IPS-18a (cell line): ENCODE results near the gene ADGRA1.
"Not testable (repeated sequence)": the region's sequence is repeated elsewhere in the genome, so short reads cannot be mapped to it uniquely, and the experiment has no call there.

Source experiments
- H3K27ac ChIP-seq: one replicate; pipeline ENCODE4 v1.5.1; 2013; ENCODE audit warnings: low read length
- H3K27me3 ChIP-seq: one replicate; pipeline ENCODE4 v1.6.1; 2013; ENCODE audit warnings: mild to moderate bottlenecking, low read length; ENCODE audit not compliant: control insufficient read depth, insufficient read depth
- H3K36me3 ChIP-seq: one replicate; pipeline ENCODE4 v1.6.1; 2013; ENCODE audit warnings: low read depth, low read length; ENCODE audit not compliant: control insufficient read depth
- H3K4me1 ChIP-seq: one replicate; pipeline ENCODE4 v1.6.1; 2013; ENCODE audit warnings: low read depth, low read length; ENCODE audit not compliant: control insufficient read depth
- H3K4me3 ChIP-seq: one replicate; pipeline ENCODE4 v1.5.1; 2013; ENCODE audit warnings: low read length
- H3K9ac ChIP-seq: one replicate; pipeline ENCODE4 v1.6.1; 2013; ENCODE audit warnings: mild to moderate bottlenecking, low read length, moderate library complexity
- H3K9me3 ChIP-seq: one replicate; pipeline ENCODE4 v1.6.1; 2013; ENCODE audit warnings: low read depth, low read length; ENCODE audit not compliant: control insufficient read depth

ADGRA1 gene

GRCh38 chr10:133167693-133168616, 80.2 kb downstream of the ADGRA1 start:
- Histone ChIP-seq H3K9me3 (no peaks in the 10 kb centered on the region), H3K4me1 (no peaks in the 10 kb centered on the region), H3K27ac (no peak overlapping the region), H3K4me3 (no peak overlapping the region), H3K9ac (no peak overlapping the region), H3K36me3 (no peaks in the 10 kb centered on the region), H3K27me3 (no peaks in the 10 kb centered on the region)

DNA sequence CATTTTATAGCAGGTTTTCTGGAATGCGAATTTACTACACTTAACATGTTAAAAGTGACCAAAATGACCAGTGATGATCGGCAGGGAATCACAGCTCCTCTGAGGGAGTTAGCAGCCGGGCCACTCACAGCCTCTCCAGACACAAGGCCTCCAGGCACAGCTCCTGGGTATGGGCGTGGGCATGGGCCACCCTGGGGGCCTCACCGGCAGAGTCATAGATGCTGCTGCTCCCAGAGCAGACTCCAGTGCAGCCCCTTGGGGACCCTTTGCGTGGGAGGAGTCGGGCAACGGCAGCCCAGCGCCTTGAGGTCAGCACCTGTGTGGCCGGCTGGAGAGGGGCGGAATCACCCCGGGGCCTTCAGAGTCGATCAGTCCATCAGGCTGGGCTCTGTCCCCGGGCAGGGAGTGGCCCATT, 80.9 kb downstream of the ADGRA1 start:
- H3K36me3 ChIP-seq, result no peaks in the 10 kb centered on the region
- H3K4me3 ChIP-seq, result no peak overlapping the region
- no peaks in the 10 kb centered on the region for H3K4me1 ChIP-seq
- H3K9ac ChIP-seq, result no peak overlapping the region
- no peaks in the 10 kb centered on the region for H3K9me3 ChIP-seq
- no peaks in the 10 kb centered on the region for H3K27me3 ChIP-seq
- H3K27ac ChIP-seq, result no peak overlapping the region

DNA sequence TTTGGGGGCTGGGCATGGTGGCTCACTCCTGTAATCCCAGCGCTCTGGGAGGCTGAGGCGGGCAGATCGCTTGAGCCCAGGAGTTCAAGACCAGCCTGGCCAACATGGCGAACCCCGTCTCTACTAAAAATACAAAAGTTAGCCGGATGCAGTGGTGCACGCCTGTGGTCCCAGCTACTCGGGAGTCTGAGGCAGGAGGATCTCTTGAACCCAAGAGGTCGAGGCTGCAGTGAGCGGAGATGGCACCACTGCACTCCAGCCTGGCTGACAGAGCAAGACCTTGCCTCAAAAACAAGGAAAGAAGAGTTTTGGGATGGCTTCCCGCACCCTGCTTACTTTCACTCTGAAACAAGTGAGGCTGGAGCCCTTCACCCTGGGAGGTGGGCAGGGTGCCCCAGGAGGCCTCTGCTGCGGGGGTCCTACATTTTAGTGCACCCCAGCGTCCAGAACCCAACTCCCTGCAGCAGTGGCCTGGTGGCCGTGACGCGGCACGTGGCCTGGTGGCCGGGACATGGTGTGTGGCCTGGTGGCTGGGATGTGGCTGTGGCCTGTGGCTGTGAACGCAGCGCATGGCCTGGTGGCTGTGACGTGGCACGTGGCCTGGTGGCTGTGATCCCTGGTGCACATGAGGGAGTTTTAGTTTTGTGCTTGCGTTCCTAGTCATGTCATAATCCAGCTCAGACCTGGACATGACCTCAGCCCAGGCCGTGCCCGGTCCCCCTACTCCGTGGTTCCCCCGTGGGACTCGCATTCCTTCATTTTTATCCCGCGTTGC, 81.6 kb downstream of the ADGRA1 start:
- no peak overlapping the region for H3K27ac ChIP-seq
- no peak overlapping the region for H3K9ac ChIP-seq
- H3K27me3 ChIP-seq, result no peaks in the 10 kb centered on the region
- H3K36me3 ChIP-seq, result no peaks in the 10 kb centered on the region
- H3K4me3 ChIP-seq, result no peak overlapping the region
- no peaks in the 10 kb centered on the region for H3K4me1 ChIP-seq
- H3K9me3 ChIP-seq, result no peaks in the 10 kb centered on the region

DNA sequence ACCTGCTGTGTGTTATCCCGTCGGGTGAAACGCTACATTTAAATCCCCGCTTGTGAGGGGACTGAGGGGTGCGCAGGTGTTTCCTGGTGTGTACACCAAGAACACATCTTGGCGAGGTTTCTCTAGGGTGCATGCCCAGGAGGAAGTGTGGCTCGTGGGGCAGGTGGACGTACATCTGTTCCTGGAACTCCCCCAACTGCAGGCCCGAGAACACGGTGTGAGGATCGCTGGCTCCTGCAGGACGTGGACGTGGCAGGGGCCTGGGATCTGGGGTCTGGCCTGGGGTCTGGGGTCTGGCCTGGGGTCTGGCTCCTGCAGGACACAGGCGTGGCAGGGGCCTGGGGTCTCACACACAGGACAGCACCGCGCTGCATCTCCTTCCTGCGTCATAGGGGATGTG, 82.4 kb downstream of the ADGRA1 start:
- Histone ChIP-seq H3K36me3 (no peaks in the 10 kb centered on the region), H3K9me3 (no peaks in the 10 kb centered on the region), H3K4me3 (no peak overlapping the region), H3K9ac (no peak overlapping the region), H3K27ac (no peak overlapping the region), H3K4me1 (no peaks in the 10 kb centered on the region), H3K27me3 (no peaks in the 10 kb centered on the region)

DNA sequence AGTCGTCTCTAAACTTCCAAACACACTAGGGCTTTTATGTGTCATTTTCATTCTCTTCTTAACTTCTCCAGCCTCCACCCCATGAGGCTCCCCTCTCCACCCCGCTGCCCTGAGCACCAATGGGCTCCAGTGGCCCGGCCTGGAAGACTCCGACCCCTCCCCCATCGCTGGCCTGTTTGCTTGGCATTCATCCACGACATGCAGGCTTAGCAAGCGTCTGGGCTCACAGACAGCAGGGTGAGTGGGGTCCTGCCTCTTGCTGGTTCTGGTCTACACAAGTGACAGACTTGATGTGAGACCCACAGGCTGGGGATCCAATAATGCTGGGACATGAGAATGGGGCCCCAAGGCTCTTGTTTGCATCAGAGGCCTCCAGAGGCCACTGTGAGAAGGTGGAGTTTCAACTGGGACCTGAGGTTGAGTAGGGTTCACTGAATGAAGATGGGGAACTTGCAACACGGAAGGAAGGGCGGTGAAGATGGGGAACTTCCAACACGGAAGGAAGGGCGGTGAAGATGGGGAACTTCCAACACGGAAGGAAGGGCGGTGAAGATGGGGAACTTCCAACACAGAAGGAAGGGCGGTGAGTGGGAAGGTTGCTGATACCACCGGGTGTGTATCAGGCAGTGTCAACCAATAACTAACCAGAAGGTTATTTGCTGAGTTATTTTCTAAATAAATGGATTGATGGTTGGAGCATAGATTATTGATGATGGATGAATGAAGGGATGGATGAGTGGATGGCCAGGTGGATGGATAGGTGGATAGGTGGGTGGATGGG, 86.3 kb downstream of the ADGRA1 start:
- H3K27me3 ChIP-seq, result no peaks in the 10 kb centered on the region
- H3K4me3 ChIP-seq, result no peak overlapping the region
- no peaks in the 10 kb centered on the region for H3K36me3 ChIP-seq
- no peaks in the 10 kb centered on the region for H3K9me3 ChIP-seq
- no peaks in the 10 kb centered on the region for H3K4me1 ChIP-seq
- H3K9ac ChIP-seq, result no peak overlapping the region
- H3K27ac ChIP-seq, result no peak overlapping the region

DNA sequence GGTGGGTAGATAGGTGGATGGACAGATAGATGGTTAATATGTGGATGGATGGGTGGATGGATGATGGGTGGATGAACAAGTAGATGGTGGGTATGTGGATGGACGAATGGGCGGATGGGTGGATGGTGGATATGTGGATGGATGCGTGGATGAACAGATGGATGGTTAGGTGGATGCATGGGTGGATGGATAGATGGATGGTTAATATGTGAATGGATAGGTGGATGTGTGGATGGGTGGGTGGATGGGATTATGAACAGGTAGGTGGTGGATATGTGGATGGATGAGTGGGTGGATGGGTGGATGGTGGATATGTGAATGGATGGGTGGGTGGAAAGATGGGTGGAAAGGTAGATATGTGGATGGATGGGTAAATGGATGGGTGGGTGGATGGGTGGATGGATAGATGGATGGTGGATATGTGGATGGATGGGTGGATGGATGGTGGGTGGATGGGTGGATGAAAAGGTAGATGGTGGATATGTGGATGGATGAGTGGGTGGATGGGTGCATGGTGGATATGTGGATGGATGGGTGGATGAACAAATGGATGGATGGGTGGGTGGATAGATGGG, 87.1 kb downstream of the ADGRA1 start:
- Histone ChIP-seq H3K4me3 (no peak overlapping the region), H3K4me1 (no peaks in the 10 kb centered on the region), H3K27ac (no peak overlapping the region), H3K9me3 (no peaks in the 10 kb centered on the region), H3K9ac (no peak overlapping the region), H3K36me3 (no peaks in the 10 kb centered on the region), H3K27me3 (no peaks in the 10 kb centered on the region)

DNA sequence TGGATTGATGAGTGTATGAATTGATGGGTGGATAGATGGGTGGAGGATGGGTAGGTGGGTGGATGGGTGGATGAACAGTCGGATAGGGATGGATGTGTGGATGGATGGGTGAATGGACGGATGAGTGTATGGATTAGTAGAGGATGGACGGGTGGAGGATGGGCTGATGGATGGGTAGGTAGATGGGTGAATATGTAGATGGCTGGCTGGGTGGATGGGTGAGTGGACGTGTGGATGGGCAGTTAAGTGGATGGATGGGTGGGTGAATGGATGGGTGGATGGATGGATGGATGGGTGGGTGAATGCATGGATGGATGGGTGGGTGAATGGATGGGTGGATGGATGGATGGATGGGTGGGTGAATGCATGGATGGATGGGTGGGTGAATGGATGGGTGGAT, 87.9 kb downstream of the ADGRA1 start:
- H3K27me3 ChIP-seq, H3K27ac ChIP-seq, H3K4me3 ChIP-seq, H3K4me1 ChIP-seq, H3K36me3 ChIP-seq, H3K9me3 ChIP-seq, H3K9ac ChIP-seq: not testable (repeated sequence)

GRCh38 chr10:133176546-133176945, 88.8 kb downstream of the ADGRA1 start:
- Histone ChIP-seq H3K4me3 (no peak overlapping the region), H3K27ac (no peak overlapping the region), H3K9ac (no peak overlapping the region), H3K27me3 (no peaks in the 10 kb centered on the region), H3K9me3 (no peaks in the 10 kb centered on the region), H3K36me3 (no peaks in the 10 kb centered on the region), H3K4me1 (no peaks in the 10 kb centered on the region)

- Histone ChIP-seq H3K27ac (no peak overlapping the region), H3K4me3 (no peak overlapping the region), H3K4me1 (no peaks in the 10 kb centered on the region), H3K27me3 (no peaks in the 10 kb centered on the region), H3K36me3 (no peaks in the 10 kb centered on the region), H3K9ac (no peak overlapping the region), H3K9me3 (no peaks in the 10 kb centered on the region)
Observed at GRCh38 chr10:133177380-133178157, 89.8 kb downstream of the ADGRA1 start.

GRCh38 chr10:133178357-133179127, 90.8 kb downstream of the ADGRA1 start:
- H3K9me3 ChIP-seq, result no peaks in the 10 kb centered on the region
- H3K27me3 ChIP-seq, result no peaks in the 10 kb centered on the region
- H3K9ac ChIP-seq, result no peak overlapping the region
- no peak overlapping the region for H3K27ac ChIP-seq
- no peak overlapping the region for H3K4me3 ChIP-seq
- H3K4me1 ChIP-seq, result no peaks in the 10 kb centered on the region
- no peaks in the 10 kb centered on the region for H3K36me3 ChIP-seq
